Measurements from ENCODE around the gene SLC17A7. TPM values are rescaled to one million over a fixed set of nuclear protein-coding genes. Genes with fewer than 3 reads are reported as not detected.

SLC17A7 gene
- total and polyA plus RNA-seq, 2 of the 8 experiments (the other 6 are each of a cell fraction or from before 2014, with no cell fraction given): 2.7 to 3.0 TPM

DNA sequence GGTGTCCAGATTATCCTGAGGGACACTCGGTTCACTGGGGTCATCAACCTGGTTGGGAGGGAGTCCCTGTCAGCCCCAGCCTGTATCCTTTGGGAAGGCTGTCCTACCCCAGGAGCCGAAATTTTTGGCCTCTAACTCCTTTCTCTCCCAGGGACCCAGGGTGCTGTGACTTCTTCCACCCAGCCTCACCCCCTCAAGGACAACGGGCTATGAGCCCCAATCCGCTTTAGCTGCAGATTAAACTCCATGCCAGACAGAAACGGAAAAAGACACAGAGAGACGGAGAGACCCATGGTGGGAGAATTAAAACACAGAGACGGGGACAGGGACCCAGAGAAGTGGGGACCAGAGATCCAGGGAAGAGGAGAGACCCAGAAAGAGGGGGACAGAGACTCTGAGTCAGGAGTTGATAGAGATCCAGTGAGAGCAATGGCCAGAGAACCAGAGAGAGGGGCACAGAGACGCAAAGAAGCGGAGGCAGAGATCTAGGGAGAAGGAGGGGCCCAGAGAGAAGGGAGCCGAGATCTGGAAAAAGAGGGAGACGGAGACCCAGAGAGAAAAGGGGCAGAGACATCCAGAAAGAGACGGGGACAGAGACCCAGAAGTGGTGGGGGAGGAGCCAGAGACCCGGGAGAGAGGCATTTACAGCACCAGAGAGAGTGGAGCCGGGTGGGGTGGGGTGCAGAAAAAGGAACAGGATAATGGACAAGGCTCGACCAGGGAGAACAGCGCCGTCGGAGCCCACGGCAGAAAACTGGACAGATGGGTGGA lies 703 bp downstream of the SLC17A7 start:
- Histone ChIP-seq H2BK120ac (replicated peaks; ENCODE audit: low read depth, low read length) (no peak overlapping the region), H4K20me1 (replicated peaks in 1 of 2; ENCODE audit: control insufficient read depth in 1 of 2, insufficient read depth in 2 of 2, low read length in 2 of 2) (no peaks in the 10 kb centered on the region), H3K27ac (ENCODE audit: low read depth, low read length) (no peak overlapping the region), H2AFZ (ENCODE audit: low read length) (no peak overlapping the region), H4K5ac (ENCODE audit: insufficient read length, low read depth, low read length) (no peak overlapping the region), H3K4ac (replicated peaks; ENCODE audit: insufficient read length, low read depth, low read length) (no peak overlapping the region), H3K4me1 (replicated peaks in 1 of 4; ENCODE audit: control insufficient read depth in 3 of 4, insufficient read depth in 4 of 4, low read length in 3 of 4) (peaks cover 0 to 13% (median 8%) of the 10 kb centered on the region in 4 experiments; a peak in 5 of 7 replicates), H3K79me1 (ENCODE audit: low read depth, low read length) (no peaks in the 10 kb centered on the region), H2BK5ac (ENCODE audit: low read depth, low read length) (no peak overlapping the region), H3K79me2 (ENCODE audit: control insufficient read depth in 1 of 2, insufficient read depth in 2 of 2, low read length in 2 of 2) (no peaks in the 10 kb centered on the region), H2BK12ac (ENCODE audit: low read depth, low read length) (no peak overlapping the region), H2BK20ac (ENCODE audit: low read length) (no peak overlapping the region), H3K27me3 (replicated peaks in 1 of 4; ENCODE audit: control insufficient read depth in 3 of 4, extremely low read depth in 1 of 4, insufficient read depth in 3 of 4, low read length in 3 of 4) (peaks cover 25 to 48% (median 43%) of the 10 kb centered on the region in 4 experiments), H4K8ac (ENCODE audit: extremely low read depth, insufficient read depth, low read length) (no peak overlapping the region; the same call in 1 of the 2 replicates), H3K14ac (ENCODE audit: insufficient read length) (no peak overlapping the region), H3K9me3 (ENCODE audit: insufficient read depth in 2 of 2, low read depth in 1 of 2, low read length in 1 of 2) (no peaks in the 10 kb centered on the region), H3K23ac (ENCODE audit: insufficient read length) (no peak overlapping the region), H3K18ac (ENCODE audit: extremely low read depth, low read length) (no peak overlapping the region), H3K36me3 (ENCODE audit: control insufficient read depth in 2 of 4, insufficient read depth in 4 of 4, low read length in 3 of 4) (no peaks in the 10 kb centered on the region), H2AK5ac (ENCODE audit: low read depth, low read length) (no peak overlapping the region), H2BK15ac (ENCODE audit: low read length) (no peak overlapping the region), H3K4me2 (ENCODE audit: insufficient read depth in 1 of 2, low read depth in 2 of 2, low read length in 2 of 2) (peak overlapping the region; percentile 53 to 73), H3K23me2 (ENCODE audit: low read depth, low read length) (peaks cover 20% of the 10 kb centered on the region; the same call in 1 of the 2 replicates), H3K4me3 (ENCODE audit: extremely low read depth in 1 of 4, insufficient read depth in 2 of 4, low read depth in 3 of 4, low read length in 4 of 4) (peak overlapping the region; percentile 39 to 57 (median 50)), H4K91ac (replicated peaks; ENCODE audit: insufficient read length, low read length) (no peak overlapping the region), H3K56ac (replicated peaks; ENCODE audit: insufficient read length, low read depth, low read length) (no peak overlapping the region), H3K9ac (replicated peaks in 1 of 4; ENCODE audit: extremely low read depth in 1 of 4, low read depth in 3 of 4, low read length in 3 of 4) (no peak overlapping the region)
- TF ChIP-seq SRF (IDR thresholded peaks at IDR 0.05; ENCODE audit: low read depth, low read length) (no peak), RNF2 (IDR thresholded peaks at IDR 0.05; ENCODE audit: borderline replicate concordance, low read depth, low read length, missing control alignments, poor library complexity, severe bottlenecking) (no peak), KDM4A (IDR thresholded peaks at IDR 0.05; ENCODE audit: low read depth, low read length, severe bottlenecking) (no peak), SUZ12 (IDR thresholded peaks at IDR 0.05; ENCODE audit: low read length) (0 out of 2 replicates have a peak, but pooled peaks have one; percentile 31)
- FAIRE-seq (no peak), DNase-seq (ENCODE audit: low read depth in 1 of 2, low spot score in 2 of 2) (no peak)
- WGBS, 2 experiments (ENCODE audit: extremely low coverage in 1 of 2, insufficient coverage in 1 of 2, insufficient read length in 1 of 2, insufficient replicate concordance in 2 of 2, low coverage in 1 of 2, low lambda C conversion rate in 2 of 2, missing lambda C conversion rate in 1 of 2): 33% methylated on average over 18 of the region's 19 CpGs; no CpG with 5 or more reads in 1 of the 2 experiments
- ChIA-PET POLR2A (ENCODE audit: partially characterized antibody) (interaction anchor here (0.7 to 4.1 kb wide), 6 partner anchors 9 to 114 kb away, joined by 3 to 13 read pairs (median 4); partner anchors contain the start of genes ALDH16A1, GFY, PIH1D1 and RCN3), CTCF (ENCODE audit: partially characterized antibody) (interaction anchor here (1.5 to 3.3 kb wide), 6 partner anchors 10 to 74 kb away, joined by 5 to 15 read pairs (median 8); partner anchors contain the start of genes GFY and PIH1D1)
